ENCODE measurements around the gene NMNAT1. TPM values are rescaled to one million over a fixed set of nuclear protein-coding genes. Genes with fewer than 3 reads are reported as not detected.
"Not testable (repeated sequence)": the region's sequence is repeated elsewhere in the genome, so short reads cannot be mapped to it uniquely, and the experiment has no call there.

The NMNAT1 gene
- total RNA-seq, 2 donors from 2014 or later, result 10.0 to 13.9 TPM

DNA sequence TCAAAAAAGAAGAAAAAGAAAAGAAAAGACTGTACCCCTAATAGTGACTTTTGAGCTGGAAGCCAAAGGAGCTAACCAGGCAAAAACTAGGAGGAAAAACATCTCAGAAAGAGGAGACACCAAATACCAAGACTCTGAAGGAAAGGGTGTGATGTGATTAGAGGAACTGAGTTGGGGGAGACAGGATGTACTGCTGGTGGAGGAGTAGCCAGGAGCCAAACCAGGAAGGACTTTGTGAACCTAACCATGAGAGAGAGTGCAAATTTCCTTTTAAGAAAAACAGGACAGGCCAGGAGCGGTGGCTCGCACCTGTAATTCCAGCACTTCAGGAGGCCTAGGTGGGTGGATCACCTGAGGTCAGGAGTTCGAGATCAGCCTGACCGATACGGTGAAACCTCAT is 49.6 kb downstream of the NMNAT1 start:
- Histone ChIP-seq H3K27ac (peak overlapping the region; percentile 36 to 44), H3K4me1 (peaks cover 0 to 32% of the 10 kb centered on the region in 2 donors), H3K9me3 (no peaks in the 10 kb centered on the region), H3K4me3 (no peak overlapping the region), H3K27me3 (no peaks in the 10 kb centered on the region), H3K36me3 (no peaks in the 10 kb centered on the region)
- TF ChIP-seq, protein P1, sequence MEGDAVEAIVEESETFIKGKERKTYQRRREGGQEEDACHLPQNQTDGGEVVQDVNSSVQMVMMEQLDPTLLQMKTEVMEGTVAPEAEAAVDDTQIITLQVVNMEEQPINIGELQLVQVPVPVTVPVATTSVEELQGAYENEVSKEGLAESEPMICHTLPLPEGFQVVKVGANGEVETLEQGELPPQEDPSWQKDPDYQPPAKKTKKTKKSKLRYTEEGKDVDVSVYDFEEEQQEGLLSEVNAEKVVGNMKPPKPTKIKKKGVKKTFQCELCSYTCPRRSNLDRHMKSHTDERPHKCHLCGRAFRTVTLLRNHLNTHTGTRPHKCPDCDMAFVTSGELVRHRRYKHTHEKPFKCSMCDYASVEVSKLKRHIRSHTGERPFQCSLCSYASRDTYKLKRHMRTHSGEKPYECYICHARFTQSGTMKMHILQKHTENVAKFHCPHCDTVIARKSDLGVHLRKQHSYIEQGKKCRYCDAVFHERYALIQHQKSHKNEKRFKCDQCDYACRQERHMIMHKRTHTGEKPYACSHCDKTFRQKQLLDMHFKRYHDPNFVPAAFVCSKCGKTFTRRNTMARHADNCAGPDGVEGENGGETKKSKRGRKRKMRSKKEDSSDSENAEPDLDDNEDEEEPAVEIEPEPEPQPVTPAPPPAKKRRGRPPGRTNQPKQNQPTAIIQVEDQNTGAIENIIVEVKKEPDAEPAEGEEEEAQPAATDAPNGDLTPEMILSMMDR (IDR thresholded peaks at IDR 0.05), result no peak
- no peak for DNase-seq (ENCODE audit: low spot score)

GRCh38 chr1:9993561-9994075 is 50.3 kb downstream of the NMNAT1 start:
- Histone ChIP-seq H3K4me1 (peaks cover 0 to 34% of the 10 kb centered on the region in 2 donors), H3K27me3 (no peaks in the 10 kb centered on the region), H3K4me3 (no peak overlapping the region), H3K9me3 (no peaks in the 10 kb centered on the region), H3K36me3 (no peaks in the 10 kb centered on the region), H3K27ac (peak overlapping the region; percentile 36 to 44)
- no peak for DNase-seq (ENCODE audit: low spot score)
- TF ChIP-seq, protein P1 (IDR thresholded peaks at IDR 0.05), result no peak

GRCh38 chr1:9996624-9997582 is 53.6 kb downstream of the NMNAT1 start, which contains the start of gene RBP7:
RBP7 (plus strand) TSS chr1:9997228; CDS start chr1:9997259, 31 bp downstream.
- Histone ChIP-seq H3K9me3 (no peaks in the 10 kb centered on the region), H3K27me3 (no peaks in the 10 kb centered on the region), H3K4me1 (peaks cover 0 to 23% of the 10 kb centered on the region in 2 donors), H3K36me3 (no peaks in the 10 kb centered on the region), H3K27ac (peak within 1 kb of the TSS; percentile 58 to 71), H3K4me3 (peak within 1 kb of the TSS; percentile 48 to 64)
- TF ChIP-seq, protein P1 (IDR thresholded peaks at IDR 0.05), result no peak
- DNase-seq (ENCODE audit: low spot score), result no peak

GRCh38 chr1:10001016-10001665 is 57.9 kb downstream of the NMNAT1 start:
- no peaks in the 10 kb centered on the region for H3K27me3 ChIP-seq
- no peak overlapping the region for H3K27ac ChIP-seq
- H3K4me1 ChIP-seq, result peaks cover 0 to 16% of the 10 kb centered on the region in 2 donors
- no peak for DNase-seq (ENCODE audit: low spot score)
- H3K4me3 ChIP-seq, result no peak overlapping the region
- no peaks in the 10 kb centered on the region for H3K9me3 ChIP-seq
- H3K36me3 ChIP-seq, result no peaks in the 10 kb centered on the region
- TF ChIP-seq, protein P1 (IDR thresholded peaks at IDR 0.05), result no peak

- not testable (repeated sequence) for H3K4me1 ChIP-seq; H3K4me3 ChIP-seq; H3K27ac ChIP-seq; H3K9me3 ChIP-seq; H3K36me3 ChIP-seq; H3K27me3 ChIP-seq; DNase-seq (ENCODE audit: low spot score)
Measured at GRCh38 chr1:10005248-10005647, 62.0 kb downstream of the NMNAT1 start.

- Histone ChIP-seq H3K9me3 (no peaks in the 10 kb centered on the region), H3K4me3 (no peak overlapping the region), H3K36me3 (no peaks in the 10 kb centered on the region), H3K27me3 (no peaks in the 10 kb centered on the region), H3K27ac (no peak overlapping the region), H3K4me1 (no peaks in the 10 kb centered on the region)
- DNase-seq (ENCODE audit: low spot score), result no peak
- TF ChIP-seq, protein P1 (IDR thresholded peaks at IDR 0.05), result no peak
Measured at GRCh38 chr1:10007169-10007568, 63.9 kb downstream of the NMNAT1 start.

Data from right atrium auricular region (tissue), 2 donors.